SIG-M5 treated with dmso at 0.1 percent for 504 hours (cell line): Measurements from ENCODE around the gene ATOH7.
"Not testable (repeated sequence)": the region's sequence is repeated elsewhere in the genome, so short reads cannot be mapped to it uniquely, and the experiment has no call there.

Experiments
- DNase-seq: peaks from one replicate; lab custom pipeline; 2025; ENCODE audit not compliant: unreplicated experiment; lab: John Stamatoyannopoulos, UW

ATOH7 gene

DNA sequence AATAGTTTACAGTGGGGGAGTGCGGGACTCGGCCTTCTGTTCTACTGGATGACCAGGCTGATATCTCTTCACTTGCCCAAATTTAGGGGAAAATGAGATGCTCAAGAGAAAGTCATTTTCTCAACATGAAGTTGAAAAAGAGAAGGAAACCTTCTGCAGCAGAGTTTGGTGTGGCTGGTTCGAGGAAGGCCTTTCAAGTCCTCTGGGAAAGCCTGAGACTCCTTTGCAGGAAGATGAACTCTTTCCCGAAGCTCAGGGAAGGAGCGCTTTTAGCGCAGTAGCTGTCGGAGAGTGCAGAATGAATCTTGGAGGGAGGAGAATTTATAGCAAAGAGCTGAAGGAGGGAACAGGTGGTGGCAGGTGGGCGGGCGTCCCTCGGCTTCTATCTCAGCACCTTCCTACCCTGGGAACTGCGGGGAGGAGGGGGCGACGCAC lies at the start of gene ATOH7:
Gene ATOH7 (minus strand): TSS at position 297 of the 435 bp plus-strand sequence. CDS start 436 bp downstream, outside the sequence.
- no peak for DNase-seq

- no peak for DNase-seq
Observed at GRCh38 chr10:68280758-68281157, 48.8 kb upstream of the ATOH7 start.

DNA sequence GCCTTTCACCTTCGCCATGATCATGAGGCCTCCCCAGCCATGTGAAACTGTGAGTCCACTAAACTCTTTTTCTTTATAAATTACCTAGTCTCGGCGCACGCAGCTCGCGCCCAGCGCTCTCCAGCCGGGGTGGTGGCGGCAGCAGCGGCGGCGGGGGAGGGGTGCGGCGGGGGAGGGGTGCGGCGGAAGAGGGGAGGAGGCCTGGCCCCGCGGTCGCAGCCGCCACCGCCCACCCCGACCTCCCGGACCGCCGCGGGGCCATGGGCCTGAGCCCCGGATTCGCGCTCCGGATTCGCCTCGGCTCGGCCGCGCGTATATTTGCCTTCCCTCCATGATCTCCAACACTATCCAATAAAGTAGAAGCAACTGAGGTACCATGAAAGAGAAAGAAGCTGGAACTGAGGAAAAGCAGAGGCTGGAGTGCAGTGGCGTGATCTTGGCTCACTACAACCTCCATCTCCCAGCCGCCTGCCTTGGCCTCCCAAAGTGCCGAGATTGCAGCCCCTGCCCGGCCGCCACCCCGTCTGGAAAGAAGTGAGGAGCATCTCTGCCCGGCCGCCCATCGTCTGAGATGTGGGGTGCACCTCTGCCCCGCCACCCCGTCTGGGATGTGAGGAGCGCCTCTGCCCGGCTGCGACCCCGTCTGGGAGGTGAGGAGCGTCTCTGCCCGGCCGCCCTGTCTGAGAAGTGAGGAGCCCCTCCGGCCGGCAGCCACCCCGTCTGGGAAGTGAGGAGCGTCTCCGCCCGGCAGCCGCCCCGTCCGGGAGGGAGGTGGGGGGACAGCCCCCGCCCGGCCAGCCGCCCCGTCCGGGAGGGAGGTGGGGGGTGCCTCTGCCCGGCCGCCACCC lies 47.2 kb upstream of the ATOH7 start:
- not testable (repeated sequence) for DNase-seq

- DNase-seq: not testable (repeated sequence)
Observed at GRCh38 chr10:68277814-68278213, 45.9 kb upstream of the ATOH7 start.

- DNase-seq: no peak
Observed at GRCh38 chr10:68276224-68276623, 44.3 kb upstream of the ATOH7 start.

GRCh38 chr10:68275600-68276126 lies 43.8 kb upstream of the ATOH7 start:
- DNase-seq: no peak

DNA sequence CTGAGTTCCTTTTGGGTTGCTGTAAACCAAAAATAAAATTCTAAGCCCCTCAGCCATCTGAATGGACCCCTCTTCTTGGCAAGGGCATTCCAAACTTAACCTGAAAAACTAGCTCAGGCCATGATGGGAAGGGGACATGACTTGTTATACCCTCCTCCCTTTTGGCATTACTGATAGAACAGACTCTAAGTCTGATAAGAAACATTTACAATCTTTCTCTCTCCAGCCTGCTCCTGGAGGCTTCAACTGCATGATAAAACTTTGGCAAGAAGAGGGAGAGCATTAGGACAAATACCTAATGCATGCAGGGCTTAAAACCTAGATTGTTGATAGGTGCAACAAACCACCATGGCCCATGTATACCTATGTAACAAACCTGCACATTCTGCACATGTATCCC lies 40.9 kb upstream of the ATOH7 start:
- no peak for DNase-seq

- no peak for DNase-seq
Observed at GRCh38 chr10:68271196-68271882, 39.4 kb upstream of the ATOH7 start.

DNA sequence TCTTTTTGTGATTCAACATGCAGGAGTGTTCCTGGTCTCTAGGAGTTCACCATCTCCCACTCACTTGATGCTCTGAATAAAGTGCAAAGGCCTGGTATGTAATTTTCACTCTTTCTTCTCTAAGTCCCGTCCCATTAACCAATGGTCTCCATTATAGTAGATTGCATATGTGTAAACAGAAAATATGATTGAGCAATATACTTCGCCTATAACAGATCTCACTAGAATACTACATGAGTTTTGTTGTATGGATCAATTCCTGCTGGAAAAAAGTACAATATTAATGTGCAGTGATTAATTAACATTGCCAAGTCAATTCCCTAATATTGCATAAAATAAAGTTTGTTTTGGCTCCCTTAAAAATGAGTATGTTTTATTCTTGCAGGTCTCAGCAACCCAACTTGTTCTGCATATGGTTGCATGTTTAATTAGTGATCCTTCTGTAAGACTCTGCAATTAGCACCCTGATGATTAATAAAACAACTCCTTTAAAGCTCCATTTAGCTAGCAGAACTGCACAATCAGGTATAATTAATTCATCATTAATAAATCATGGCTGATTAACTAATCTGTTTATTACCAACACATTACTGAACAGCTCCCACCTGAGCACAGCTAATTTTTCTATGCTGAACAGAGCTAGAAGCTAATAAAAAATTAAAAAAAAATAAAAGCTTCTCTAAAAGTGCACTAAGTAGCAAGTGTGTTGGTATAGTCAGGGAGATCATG lies 37.8 kb upstream of the ATOH7 start:
- DNase-seq: no peak

- DNase-seq: no peak
Observed at GRCh38 chr10:68261132-68261856, 29.4 kb upstream of the ATOH7 start.

DNA sequence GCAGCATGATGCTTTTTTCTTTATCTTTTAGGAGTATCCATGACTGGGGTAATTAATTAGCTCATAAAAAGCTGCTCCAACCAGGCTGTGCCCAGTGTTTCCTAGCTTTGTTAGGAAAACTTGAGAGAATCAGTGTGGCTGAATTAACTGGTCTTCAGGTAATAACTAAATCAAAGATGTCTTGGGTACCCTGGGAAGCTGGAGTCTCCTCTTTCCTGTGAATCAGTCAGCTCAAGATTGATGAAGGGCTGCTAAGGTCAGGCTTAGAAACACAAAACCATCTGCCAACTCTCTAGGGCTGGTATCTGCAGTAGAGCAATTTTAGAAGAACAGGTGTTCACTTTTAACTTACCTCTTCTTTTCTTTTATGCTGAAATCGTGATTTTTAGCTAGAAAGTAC lies 21.4 kb upstream of the ATOH7 start:
- no peak for DNase-seq

DNA sequence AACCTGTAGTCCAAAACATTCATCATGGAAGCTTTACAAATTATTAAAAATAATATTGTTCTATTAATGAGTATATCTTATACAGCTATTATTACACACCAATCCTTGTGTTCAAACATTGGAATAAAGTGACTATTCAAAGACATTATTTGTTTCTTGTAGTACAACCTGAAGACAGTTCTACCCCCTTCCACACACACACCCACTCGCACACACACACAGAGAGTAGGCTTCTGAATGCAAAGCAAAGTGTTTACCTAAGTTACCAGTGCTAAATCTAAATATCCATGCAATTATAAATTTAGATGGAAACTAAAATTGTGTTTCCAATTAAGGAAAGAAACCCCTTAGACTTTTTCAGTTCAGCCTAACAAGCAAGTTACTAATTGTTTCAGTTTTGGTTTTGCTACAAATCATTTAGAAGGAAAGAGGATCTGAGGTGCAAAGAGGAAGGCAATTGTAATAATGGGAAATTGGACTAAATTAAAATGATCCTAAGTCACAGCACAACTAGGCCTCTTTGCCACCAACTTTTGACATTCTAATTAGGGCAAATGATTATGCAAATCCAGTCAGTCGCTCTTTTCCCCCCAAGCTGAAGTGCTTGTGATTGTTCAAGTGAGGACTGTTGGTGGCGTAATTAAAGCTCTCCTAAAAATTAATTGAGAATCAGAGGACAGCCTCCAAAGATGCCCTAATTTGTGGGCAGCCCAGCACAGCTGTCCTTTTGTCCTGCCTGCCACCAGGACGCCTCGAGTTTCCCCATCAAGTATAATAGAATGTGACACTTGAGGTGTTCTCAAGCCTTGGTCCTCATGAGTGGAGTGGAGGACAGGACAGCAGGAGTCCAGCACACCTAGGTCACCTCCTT lies 19.9 kb upstream of the ATOH7 start:
- DNase-seq: no peak

DNA sequence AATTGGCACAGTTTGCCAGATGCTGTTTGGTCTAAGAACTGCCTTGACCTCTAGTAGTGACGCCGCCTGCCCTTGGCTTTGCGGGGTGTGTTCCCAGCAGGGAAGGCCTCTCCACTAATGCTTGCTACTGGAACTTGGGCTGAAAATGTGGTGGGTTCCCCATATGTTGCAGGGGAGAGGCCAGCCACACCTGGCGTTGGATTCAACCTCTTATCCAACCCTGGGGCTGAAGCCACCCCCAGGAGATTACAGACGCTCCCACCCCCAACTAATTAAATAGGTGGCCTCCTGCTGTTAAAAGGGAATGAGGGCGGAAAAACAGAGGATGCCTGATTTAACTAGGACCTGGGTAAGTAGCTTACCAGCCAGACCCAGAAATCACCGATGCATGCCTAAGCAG lies 19.2 kb upstream of the ATOH7 start:
- DNase-seq: no peak

GRCh38 chr10:68249297-68249696 lies 17.4 kb upstream of the ATOH7 start:
- no peak for DNase-seq

DNA sequence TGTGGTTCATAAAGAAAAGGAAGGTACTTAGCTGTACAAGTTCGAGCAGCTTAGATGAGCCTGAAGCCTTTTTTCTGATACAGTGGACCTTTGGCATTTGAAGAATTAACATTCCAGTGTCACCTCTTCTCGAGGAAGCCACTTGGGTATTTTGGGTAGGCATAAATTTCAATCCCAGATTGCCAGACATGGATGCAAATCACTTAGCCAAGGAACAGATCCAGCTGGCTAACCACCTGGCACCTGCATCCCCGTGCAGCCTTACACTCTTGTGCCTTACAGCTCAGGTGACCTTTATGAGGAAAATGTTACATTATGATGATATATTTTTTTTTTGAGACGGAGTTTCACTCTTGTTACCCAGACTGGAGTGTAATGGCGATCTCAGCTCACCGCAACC lies 16.0 kb upstream of the ATOH7 start:
- no peak for DNase-seq

DNA sequence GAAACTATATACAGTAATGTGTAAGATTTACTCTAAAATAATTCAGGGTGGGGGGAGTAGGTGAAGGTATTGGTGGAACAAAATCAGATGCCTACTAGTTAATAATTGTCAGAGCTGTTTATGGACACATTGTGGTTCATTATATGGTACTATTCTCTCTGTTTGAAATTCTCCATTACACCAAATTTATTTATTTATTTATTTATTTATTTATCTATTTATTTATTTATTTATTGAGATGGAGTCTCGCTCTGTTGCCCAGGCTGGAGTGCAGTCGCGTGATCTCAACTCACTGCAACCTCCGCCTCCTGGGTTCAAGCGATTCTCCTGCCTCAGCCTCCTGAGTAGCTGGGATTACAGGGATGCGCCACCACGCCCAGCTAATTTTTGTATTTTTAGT lies 14.5 kb upstream of the ATOH7 start:
- DNase-seq: not testable (repeated sequence)

DNA sequence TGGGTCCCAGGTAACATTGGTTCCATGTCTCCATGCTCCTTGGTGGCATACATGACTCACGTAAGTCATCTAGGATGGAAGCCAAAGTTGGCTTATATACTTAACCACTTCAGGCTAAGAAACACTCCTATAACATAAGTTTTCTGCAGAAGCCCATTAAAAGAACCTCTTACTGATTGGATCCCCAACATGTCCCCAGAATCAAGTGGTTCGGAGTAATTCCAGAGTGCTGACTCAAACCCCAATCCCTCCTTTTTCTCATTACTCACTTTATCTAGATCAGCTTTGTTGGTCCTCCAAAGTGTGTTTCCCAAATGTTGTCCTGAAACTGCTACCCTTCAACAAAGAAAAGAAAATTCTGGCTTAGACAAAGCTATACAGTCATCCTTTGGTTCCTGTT lies 10.1 kb upstream of the ATOH7 start:
- no peak for DNase-seq

DNA sequence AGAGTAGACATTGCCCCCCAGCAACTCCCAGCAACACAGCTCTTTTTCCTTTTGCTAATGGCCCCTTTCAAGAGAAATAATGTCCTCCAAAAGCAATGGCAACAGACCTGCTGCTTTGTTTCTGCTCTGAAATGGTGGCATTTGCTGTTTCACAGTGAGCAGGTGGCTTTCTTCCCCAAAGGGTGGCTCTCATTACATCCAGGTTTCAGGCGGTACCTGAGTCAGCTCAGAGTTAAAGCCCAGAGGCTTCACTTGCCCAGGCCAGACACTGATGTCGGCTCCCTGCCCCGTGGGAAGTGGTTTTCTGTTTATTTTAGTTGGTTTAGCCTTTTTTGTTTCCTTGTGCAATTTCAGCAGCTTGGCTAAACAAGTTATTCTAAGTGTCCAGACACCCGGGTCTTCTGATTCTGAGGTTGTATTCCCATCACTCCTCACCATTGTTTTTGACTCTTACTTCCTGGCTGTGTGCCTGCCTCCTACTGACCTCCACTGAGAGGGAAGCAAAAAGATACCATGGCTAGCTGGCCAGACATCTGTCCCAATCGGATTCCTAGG lies 7.8 kb upstream of the ATOH7 start:
- DNase-seq: no peak

GRCh38 chr10:68239069-68239468 lies 7.2 kb upstream of the ATOH7 start:
- DNase-seq: no peak

GRCh38 chr10:68238371-68238770 lies 6.5 kb upstream of the ATOH7 start:
- no peak for DNase-seq
